Gastrocnemius medialis (tissue), 4 donors: ENCODE measurements around the gene UNC45B. TPM values are rescaled to one million over a fixed set of nuclear protein-coding genes. Genes with fewer than 3 reads are reported as not detected.

Source experiments
- ATAC-seq, 2 donors: fragments of 150-250 bp; one replicate each; pipeline ENCODE4 v1.9.1; 2016
- DNase-seq, 2 donors: peaks; one replicate each; pipeline ENCODE4 v3.0.0-alpha.2; 2019
- H3K27ac ChIP-seq, 4 donors: fragments of 200-600 bp; sonication (generic); 1 replicate in 1 of 4; 2 replicates in 3 of 4; pipeline ENCODE4 v1.5.1; 2016 to 2018; ENCODE audit warnings: mild to moderate bottlenecking in 2 of 4, moderate library complexity in 1 of 4
- H3K27me3 ChIP-seq, 3 donors: fragments of 200-600 bp; sonication (generic) in 2 of 3; 1 replicate in 1 of 3; 2 replicates in 2 of 3; pipeline versions ENCODE4 v1.5.1 to v1.6.0; 2016 to 2019; ENCODE audit warnings: mild to moderate bottlenecking in 1 of 3, moderate library complexity in 1 of 3
- H3K36me3 ChIP-seq, 2 donors: fragments of 200-600 bp; sonication (generic) in 1 of 2; one replicate each; pipeline ENCODE4 v1.5.1; 2017 to 2018
- H3K4me1 ChIP-seq, 2 donors: fragments of 200-600 bp; sonication (generic) in 1 of 2; one replicate each; pipeline ENCODE4 v1.5.1; 2016 to 2017; ENCODE audit warnings: mild to moderate bottlenecking in 2 of 2
- H3K4me3 ChIP-seq, 4 donors: fragments of 200-600 bp; sonication (generic) in 3 of 4; 1 replicate in 1 of 4; 2 replicates in 3 of 4; pipeline ENCODE4 v1.5.1; 2016 to 2019; ENCODE audit warnings: mild to moderate bottlenecking in 2 of 4
- H3K9me3 ChIP-seq, 3 donors: fragments of 200-600 bp; sonication (generic) in 2 of 3; 1 replicate in 1 of 3; 2 replicates in 2 of 3; pipeline ENCODE4 v1.5.1; 2016 to 2019
- POLR2A ChIP-seq, 2 donors: fragments of 450-650 bp; IDR thresholded peaks; one replicate each; pipeline ENCODE4 v1.6.1; 2017; ENCODE audit warnings: antibody characterized with exemption in 2 of 2, mild to moderate bottlenecking in 2 of 2, moderate library complexity in 2 of 2
- in situ Hi-C, 4 donors: fragments of 200-750 bp; cut with MboI; loops; one replicate each; pipeline versions ENCODE4 v1.15.0 to v1.8.0; 2017; ENCODE audit warnings: low sequenced_read_pairs in 4 of 4
- intact Hi-C: fragments of 100-400 bp; cut with DNase I; formaldehyde crosslinking; loops from one replicate; pipeline ENCODE4 v1.15.1; 2023; ENCODE audit warnings: low total_unique reads
- total RNA-seq, 4 donors: library from RNA; depleted of rRNA; stranded (reverse); fragments of >200 nt; gene quantifications; one replicate each; pipeline versions ENCODE4 v1.1.0 to v1.2.3, GENCODE V29; 2016
- TF ChIP-seq, protein P1 (sequence below), 5 experiments: fragments of 450-650 bp in 3 of 5; fragments of 200-600 bp in 2 of 5; sonication (generic) in 2 of 5; IDR thresholded peaks in 4 of 5; conservative IDR thresholded peaks in 1 of 5; 1 replicate in 4 of 5; 2 replicates in 1 of 5; pipeline ENCODE4 v1.5.1; 2016 to 2019; ENCODE audit warnings: antibody characterized with exemption in 5 of 5, mild to moderate bottlenecking in 3 of 5, moderate library complexity in 3 of 5

The UNC45B gene
- total RNA-seq, 4 donors from 2014 or later: 73.7 to 150 (median 105) TPM

DNA sequence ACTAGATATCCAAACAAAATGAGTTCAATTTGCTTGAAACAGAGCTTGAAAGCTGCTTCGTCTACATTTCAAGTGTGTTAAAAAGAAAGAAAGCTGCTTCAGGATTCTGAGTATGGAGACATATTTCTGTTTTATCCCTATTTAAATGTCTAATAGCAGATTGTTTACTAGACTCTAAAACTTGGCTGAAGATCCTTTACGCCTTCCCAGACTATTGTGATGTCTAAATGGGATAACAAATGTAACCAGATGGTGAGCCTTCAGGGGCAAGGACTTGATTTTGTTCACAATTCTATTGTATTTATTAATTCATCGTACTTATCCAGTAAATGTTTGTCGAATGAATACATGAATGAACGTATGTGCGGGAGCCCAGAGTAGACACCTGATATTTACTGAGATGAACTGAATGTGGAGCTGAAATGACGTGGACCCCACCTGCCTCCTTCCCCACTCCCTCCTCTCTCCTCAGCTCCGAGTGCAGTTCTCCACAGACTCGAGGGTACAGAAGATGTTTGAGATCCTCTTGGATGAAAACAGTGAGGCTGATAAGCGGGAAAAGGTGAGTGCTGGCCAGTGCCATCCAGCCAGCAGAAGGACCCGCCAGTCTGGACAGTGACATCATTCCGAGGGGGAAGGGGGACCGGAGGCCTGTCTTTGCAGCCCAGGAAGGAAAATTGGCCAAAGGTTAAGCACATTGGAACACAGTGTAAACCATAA, 5.0 kb downstream of the UNC45B start:
- H3K27ac ChIP-seq: peak overlapping the region in 1 of 4 donors; percentile 35
- intact Hi-C loops: no loop called here
- H3K9me3 ChIP-seq: no peaks in the 10 kb centered on the region
- TF ChIP-seq, protein P1, sequence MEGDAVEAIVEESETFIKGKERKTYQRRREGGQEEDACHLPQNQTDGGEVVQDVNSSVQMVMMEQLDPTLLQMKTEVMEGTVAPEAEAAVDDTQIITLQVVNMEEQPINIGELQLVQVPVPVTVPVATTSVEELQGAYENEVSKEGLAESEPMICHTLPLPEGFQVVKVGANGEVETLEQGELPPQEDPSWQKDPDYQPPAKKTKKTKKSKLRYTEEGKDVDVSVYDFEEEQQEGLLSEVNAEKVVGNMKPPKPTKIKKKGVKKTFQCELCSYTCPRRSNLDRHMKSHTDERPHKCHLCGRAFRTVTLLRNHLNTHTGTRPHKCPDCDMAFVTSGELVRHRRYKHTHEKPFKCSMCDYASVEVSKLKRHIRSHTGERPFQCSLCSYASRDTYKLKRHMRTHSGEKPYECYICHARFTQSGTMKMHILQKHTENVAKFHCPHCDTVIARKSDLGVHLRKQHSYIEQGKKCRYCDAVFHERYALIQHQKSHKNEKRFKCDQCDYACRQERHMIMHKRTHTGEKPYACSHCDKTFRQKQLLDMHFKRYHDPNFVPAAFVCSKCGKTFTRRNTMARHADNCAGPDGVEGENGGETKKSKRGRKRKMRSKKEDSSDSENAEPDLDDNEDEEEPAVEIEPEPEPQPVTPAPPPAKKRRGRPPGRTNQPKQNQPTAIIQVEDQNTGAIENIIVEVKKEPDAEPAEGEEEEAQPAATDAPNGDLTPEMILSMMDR (IDR thresholded peaks at IDR 0.05 in 4 of 5, conservative IDR thresholded peaks at IDR 0.05 in 1 of 5): no peak
- TF ChIP-seq POLR2A (IDR thresholded peaks at IDR 0.05): no peak
- H3K36me3 ChIP-seq: peaks cover 0 to 75% of the 10 kb centered on the region in 2 donors
- peaks cover 12 to 28% of the 10 kb centered on the region in 2 donors for H3K4me1 ChIP-seq
- in situ Hi-C loops: loop anchor here in 2 of 4 donors (10.0 to 25.0 kb wide), 2 partner anchors 392 to 585 kb away; partner anchors contain the start of gene RASL10B (in 1 of the 2)
- ATAC-seq (no peak), DNase-seq (no peak)
- H3K4me3 ChIP-seq: no peak overlapping the region
- no peaks in the 10 kb centered on the region for H3K27me3 ChIP-seq

DNA sequence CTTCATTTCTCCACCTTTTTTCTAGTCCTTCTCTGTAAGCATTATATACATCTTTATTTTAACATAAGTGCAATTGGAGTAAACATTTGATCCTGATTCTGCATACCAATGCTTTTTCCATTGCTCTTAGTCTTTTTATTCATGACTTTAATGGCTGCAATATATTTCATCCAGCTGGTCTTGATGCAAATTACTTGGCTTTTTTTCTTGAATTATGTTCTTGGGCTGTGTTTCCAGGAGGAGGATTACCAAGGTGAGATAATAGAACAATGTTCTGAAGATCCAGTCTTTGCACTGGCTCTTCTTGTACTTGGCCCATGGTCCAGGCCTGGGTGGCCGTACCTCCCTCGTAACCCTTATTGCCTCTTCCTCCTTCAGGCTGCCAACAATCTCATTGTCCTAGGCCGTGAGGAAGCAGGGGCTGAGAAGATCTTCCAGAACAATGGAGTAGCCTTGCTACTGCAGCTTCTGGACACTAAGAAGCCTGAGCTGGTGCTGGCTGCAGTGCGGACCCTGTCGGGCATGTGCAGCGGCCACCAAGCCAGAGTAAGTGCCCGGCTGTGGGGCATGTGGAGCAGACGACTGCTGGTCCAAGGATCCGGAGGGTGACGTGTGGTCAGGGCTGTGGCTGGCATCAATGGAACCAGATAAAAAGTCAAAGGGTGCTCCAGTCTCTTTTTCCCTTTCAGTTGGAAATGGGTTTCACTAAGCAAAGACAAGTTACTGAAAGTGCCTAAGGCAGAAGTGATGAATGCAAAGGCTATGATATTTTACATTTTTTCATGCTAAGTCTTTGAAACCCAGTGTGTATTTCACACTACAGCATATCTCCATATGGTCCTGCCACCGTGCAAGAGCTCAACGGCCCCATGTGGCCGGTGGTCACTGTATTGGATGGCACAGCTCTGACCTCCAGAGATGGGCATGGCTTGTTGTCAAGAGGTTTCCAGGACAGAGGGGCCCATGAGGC, 6.9 kb downstream of the UNC45B start:
- intact Hi-C loops (no loop called here), in situ Hi-C loops (loop anchor here in 2 of 4 donors (10.0 to 25.0 kb wide), 2 partner anchors 390 to 583 kb away; partner anchors contain the start of gene RASL10B (in 1 of the 2))
- Histone ChIP-seq H3K36me3 (peaks cover 0 to 94% of the 10 kb centered on the region in 2 donors), H3K4me1 (peaks cover 8 to 12% of the 10 kb centered on the region in 2 donors), H3K9me3 (no peaks in the 10 kb centered on the region), H3K27ac (no peak overlapping the region), H3K4me3 (no peak overlapping the region), H3K27me3 (no peaks in the 10 kb centered on the region)
- DNase-seq: no peak
- no peak for ATAC-seq
- TF ChIP-seq POLR2A (IDR thresholded peaks at IDR 0.05): no peak
- TF ChIP-seq, protein P1 (IDR thresholded peaks at IDR 0.05 in 4 of 5, conservative IDR thresholded peaks at IDR 0.05 in 1 of 5): no peak

DNA sequence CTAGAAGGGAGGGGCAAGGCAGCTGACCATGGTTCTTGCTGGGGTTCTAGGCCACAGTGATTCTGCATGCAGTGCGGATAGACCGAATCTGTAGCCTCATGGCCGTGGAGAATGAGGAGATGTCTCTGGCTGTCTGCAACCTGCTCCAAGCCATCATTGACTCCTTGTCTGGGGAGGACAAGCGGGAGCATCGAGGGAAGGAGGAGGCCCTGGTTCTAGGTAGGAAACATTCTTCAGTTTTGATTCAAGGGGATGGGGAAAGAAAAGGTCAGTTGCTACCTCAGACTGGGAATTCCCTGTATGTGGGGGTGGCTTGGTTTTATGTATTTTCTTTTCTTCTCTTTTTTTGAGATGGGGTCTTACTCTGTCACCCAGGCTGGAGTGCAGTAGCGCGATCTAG, 7.6 kb downstream of the UNC45B start:
- Histone ChIP-seq H3K27ac (no peak overlapping the region), H3K36me3 (peaks cover 0 to 94% of the 10 kb centered on the region in 2 donors), H3K9me3 (no peaks in the 10 kb centered on the region), H3K4me3 (no peak overlapping the region), H3K4me1 (peaks cover under 1 to 4% of the 10 kb centered on the region in 2 donors), H3K27me3 (no peaks in the 10 kb centered on the region)
- DNase-seq: no peak
- ATAC-seq: no peak
- TF ChIP-seq, protein P1 (IDR thresholded peaks at IDR 0.05 in 4 of 5, conservative IDR thresholded peaks at IDR 0.05 in 1 of 5): no peak
- TF ChIP-seq POLR2A (IDR thresholded peaks at IDR 0.05): no peak
- intact Hi-C loops (no loop called here), in situ Hi-C loops (loop anchor here in 2 of 4 donors (10.0 to 25.0 kb wide), 2 partner anchors 390 to 582 kb away; partner anchors contain the start of gene RASL10B (in 1 of the 2))

DNA sequence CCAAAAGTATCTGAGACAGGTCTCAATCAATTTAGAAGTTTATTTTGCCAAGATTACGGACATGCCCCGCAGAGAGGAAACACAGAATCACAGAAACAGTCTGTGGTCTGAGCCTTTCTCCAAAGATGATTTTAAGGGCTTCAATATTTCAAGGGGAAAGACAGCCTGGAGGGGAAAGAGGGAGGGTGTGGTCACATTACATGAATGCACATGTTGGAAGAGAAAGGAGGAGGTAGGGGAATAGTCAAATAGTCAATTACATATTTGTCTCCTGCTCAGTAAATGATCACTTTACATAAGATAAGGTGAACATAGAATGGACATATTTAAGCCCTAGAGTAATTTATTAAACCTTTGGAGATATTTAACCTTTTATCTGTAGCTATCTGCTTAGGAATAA, 12.3 kb downstream of the UNC45B start:
- Histone ChIP-seq H3K9me3 (no peaks in the 10 kb centered on the region), H3K27me3 (no peaks in the 10 kb centered on the region), H3K4me1 (no peaks in the 10 kb centered on the region), H3K27ac (no peak overlapping the region), H3K4me3 (no peak overlapping the region), H3K36me3 (peaks cover 0 to 91% of the 10 kb centered on the region in 2 donors)
- intact Hi-C loops (no loop called here), in situ Hi-C loops (loop anchor here in 2 of 4 donors (10.0 to 25.0 kb wide), 2 partner anchors 385 to 577 kb away; partner anchors contain the start of gene RASL10B (in 1 of the 2))
- TF ChIP-seq, protein P1 (IDR thresholded peaks at IDR 0.05 in 4 of 5, conservative IDR thresholded peaks at IDR 0.05 in 1 of 5): no peak
- no peak for TF ChIP-seq POLR2A (IDR thresholded peaks at IDR 0.05)
- DNase-seq: no peak
- ATAC-seq: no peak
